HG03575 (cell line): ENCODE data around the gene SPDYA.

Experiments used
- ATAC-seq: cut with Tn5 transposase; IDR thresholded peaks from one replicate; pipeline ENCODE4 v1.9.1; 2021; ENCODE audit not compliant: unreplicated experiment, insufficient number of reproducible peaks, low FRiP score; ENCODE audit errors: extremely low read depth

SPDYA gene

GRCh38 chr2:28898048-28898447 lies 87.4 kb downstream of the SPDYA start:
- no peak for ATAC-seq
